Fibroblast of skin of left quadriceps (primary cell): ENCODE data around the gene ARID5B.
"Not testable (repeated sequence)": the region's sequence is repeated elsewhere in the genome, so short reads cannot be mapped to it uniquely, and the experiment has no call there.

ENCODE experiments used
- DNase-seq, 2 experiments: peaks; one replicate each; pipeline ENCODE4 v3.0.0-alpha.2; 2013; ENCODE audit warnings: low read depth in 2 of 2

ARID5B gene, protein sequence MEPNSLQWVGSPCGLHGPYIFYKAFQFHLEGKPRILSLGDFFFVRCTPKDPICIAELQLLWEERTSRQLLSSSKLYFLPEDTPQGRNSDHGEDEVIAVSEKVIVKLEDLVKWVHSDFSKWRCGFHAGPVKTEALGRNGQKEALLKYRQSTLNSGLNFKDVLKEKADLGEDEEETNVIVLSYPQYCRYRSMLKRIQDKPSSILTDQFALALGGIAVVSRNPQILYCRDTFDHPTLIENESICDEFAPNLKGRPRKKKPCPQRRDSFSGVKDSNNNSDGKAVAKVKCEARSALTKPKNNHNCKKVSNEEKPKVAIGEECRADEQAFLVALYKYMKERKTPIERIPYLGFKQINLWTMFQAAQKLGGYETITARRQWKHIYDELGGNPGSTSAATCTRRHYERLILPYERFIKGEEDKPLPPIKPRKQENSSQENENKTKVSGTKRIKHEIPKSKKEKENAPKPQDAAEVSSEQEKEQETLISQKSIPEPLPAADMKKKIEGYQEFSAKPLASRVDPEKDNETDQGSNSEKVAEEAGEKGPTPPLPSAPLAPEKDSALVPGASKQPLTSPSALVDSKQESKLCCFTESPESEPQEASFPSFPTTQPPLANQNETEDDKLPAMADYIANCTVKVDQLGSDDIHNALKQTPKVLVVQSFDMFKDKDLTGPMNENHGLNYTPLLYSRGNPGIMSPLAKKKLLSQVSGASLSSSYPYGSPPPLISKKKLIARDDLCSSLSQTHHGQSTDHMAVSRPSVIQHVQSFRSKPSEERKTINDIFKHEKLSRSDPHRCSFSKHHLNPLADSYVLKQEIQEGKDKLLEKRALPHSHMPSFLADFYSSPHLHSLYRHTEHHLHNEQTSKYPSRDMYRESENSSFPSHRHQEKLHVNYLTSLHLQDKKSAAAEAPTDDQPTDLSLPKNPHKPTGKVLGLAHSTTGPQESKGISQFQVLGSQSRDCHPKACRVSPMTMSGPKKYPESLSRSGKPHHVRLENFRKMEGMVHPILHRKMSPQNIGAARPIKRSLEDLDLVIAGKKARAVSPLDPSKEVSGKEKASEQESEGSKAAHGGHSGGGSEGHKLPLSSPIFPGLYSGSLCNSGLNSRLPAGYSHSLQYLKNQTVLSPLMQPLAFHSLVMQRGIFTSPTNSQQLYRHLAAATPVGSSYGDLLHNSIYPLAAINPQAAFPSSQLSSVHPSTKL

DNA sequence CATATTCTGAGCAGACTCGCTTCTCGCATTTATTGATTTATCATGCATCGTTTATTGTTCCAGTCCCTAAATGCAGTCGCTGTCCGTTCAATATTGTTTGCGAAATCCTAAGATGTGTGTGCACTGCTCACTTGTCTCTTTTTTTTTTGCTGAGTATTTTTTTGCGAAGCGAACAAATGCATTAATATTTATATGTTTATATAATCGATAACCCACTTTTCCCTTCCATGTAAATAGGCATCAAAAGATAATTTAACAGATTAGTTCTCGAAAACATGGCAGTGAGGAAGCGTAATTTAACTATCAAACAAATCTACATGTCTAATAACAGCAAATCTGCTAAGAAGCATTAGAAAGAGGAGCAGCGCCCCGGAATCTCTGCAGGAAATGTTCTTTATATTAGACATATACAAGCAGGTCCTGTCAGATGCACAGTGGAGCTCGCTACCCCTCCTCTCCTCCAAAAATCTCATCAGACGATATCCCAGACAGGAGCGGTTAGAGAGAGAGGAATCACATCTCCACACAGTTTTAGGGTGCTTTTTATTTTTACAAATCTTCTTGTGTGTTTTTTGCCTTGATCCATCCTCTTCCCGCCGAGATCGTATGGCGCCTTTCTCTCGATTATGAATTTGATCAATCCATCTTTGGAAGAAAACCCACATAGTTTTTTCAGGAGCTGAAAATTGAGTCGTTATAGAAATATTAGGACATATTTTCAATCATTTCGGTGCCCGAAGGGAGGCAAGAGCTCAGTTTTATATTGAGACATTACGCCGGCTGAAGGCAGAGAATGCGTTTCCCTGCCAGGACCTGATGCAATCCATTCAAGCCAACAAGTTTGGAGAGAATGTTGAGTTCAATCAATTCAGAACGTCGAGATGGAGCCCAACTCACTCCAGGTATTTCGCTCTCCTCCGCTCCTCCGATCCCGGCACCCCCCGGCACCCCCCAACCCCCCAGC is at the start of gene ARID5B:
Gene ARID5B, plus strand, starts transcription at position 871 of the 964 bp plus-strand sequence. Its CDS starts 11 bp downstream, at position 882.
- peak; percentile 60 to 69 for DNase-seq

- DNase-seq, result no peak
These were observed 49.2 kb upstream of the ARID5B start for GRCh38 chr10:61852261-61852660.

DNA sequence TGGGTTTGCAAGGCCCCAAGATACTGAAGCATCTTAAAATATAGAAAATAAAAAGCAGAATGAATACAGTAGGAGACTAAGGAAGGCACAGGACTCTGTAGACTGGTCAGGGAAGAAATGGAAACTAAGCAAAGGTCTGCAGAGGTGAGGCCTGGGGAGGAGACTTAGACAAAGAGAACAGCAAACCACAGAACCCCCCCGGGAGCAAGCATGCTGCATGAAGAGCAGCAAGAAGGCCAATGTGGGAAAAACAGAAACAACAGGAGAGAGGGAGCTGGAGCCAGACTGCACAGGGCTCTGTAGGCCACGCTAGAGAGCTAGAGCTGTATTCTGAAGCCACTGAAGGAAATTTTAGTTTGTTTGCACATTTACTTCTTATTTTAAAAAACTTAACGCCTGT is 45.7 kb upstream of the ARID5B start:
- no peak for DNase-seq

- DNase-seq, result no peak
These were observed 43.8 kb upstream of the ARID5B start for GRCh38 chr10:61857746-61858145.

DNA sequence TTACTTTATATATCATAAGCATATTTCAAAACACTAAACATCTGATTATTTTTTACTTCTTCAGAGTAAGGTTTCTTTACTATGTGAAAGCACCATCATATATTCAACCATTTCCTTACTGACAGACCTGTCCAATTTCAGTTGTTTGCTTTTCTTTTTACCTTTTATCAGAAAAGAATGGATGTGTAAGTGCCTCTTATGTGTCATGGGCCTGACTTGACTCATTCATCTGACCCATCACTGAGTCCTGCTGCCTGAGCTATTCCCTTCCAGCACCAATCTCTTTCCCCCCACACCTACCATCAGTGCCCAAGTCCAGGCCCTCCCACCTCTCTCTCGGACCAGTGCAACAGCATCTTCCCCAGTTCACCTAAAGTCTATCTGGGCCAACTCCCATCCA is 41.7 kb upstream of the ARID5B start:
- DNase-seq, result no peak

GRCh38 chr10:61860964-61861758 is 40.3 kb upstream of the ARID5B start:
- DNase-seq, result no peak

GRCh38 chr10:61863981-61864380 is 37.5 kb upstream of the ARID5B start:
- DNase-seq, result no peak

DNA sequence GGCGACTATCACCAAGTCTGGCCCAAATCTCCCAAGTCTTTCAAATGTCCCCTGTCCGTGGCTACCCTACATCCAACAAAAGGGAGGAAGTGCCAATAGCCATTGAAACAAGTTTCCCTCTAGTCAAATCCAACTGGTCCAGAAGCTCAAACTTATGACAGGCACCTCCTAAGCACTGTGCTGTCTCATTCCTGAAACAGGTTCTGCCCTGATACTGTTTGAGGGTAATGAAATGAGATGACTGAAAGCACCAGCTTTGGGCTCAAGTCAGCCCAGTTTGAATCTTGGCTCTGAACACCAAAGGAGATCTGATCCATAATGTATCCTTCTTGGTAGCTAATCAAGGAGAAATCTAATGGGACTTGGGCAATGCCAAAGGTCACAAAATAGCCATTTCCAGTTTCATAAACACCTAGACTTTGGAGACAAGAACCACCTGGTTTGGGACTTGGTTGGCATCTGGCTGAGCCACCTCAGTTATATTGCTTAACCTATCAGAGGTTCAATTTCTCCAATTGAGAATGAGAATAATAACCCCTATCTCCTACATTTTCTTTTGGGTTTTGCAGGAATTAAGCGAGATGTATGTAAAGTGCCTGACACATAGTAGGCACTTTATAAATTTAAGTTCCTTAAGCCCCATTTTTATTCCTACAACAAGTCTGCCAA is 34.7 kb upstream of the ARID5B start:
- DNase-seq, result no peak

DNA sequence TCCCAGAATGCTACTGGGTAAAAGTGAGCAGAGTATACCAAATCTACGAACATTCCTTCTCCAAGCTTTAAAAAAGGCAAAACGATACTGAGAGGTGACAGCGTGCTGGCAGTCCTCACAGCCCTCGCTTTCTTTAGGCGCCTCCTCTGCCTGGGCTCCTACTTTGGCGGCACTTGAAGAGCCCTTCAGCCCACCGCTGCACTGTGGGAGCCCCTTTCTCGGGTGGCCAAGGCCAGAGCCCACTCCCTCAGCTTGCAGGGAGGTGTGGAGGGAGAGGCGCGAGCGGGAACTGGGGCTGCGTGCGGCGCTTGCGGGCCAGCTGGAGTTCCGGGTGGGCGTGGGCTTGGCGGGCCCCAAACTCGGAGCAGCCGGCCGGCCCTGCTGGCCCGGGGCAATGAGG is 34.1 kb upstream of the ARID5B start:
- not testable (repeated sequence) for DNase-seq

- DNase-seq, result not testable (repeated sequence)
These were observed 33.7 kb upstream of the ARID5B start for GRCh38 chr10:61867817-61868216.

DNA sequence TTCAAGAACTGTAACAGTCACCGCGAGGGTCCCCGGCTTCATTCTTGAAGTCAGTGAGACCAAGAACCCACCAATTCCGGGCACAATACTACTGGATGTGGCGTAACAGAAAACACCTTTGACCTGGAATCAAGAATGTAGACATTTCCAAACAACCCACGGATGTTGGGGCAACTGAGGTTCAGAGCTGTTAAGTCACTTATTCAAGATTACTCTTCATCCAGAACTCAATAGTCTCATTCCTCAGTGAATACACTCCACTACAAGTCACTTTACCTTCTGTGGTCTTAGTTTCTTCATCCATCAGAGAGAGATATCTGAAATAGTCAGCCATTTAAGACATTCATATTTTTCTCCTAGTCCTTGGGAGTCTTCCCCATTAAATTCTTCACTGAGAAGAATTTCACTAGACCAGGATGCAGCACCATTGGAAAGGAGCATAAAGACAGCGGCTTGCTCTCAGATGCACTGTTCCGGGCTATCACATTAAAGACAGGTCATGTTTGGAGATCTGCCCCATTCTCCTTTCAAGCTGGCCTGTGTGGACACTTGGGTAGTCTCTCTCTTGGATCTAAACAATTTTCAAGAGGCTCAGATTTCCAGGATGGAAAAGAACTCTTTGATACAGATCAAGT is 32.3 kb upstream of the ARID5B start:
- no peak for DNase-seq

- DNase-seq, result peak; percentile 78 to 82
These were observed 31.5 kb upstream of the ARID5B start for GRCh38 chr10:61869774-61870525.

DNA sequence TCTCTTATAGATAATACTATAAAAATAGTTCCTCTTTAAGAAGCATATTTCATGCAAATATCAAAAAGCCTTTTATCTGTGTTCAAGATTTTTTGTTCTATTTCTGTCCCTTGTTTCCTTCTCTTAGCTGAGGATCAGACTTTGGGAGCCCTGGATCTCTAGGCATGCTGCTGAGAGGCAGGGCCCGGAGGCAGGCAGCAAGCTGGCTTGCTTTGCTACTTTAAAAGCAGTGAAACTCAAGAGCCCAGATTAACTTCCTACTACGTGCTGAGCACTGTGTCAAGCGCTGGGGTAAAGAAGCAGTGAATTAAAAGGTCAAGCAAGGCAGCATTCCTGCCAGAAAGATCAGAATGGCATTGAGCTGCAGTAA is 31.0 kb upstream of the ARID5B start:
- no peak for DNase-seq

DNA sequence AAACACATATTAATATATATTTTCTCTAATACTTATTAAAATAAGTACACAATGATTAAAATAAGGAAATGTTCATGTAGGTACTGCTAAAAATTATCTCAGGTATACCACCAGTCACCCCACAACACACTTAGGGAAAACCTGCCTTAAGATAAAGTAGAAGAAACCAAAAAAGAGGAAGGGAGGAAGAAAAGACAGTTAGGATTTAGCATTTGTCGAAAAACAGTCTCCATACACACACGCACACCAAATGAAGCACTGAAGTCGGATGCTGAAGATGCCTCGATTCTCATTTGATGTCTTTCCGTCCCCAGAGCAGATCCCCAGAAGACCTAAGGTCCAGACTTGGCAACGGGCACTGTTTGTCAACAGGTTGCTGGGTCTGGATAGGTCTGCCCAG is 30.0 kb upstream of the ARID5B start:
- no peak for DNase-seq

DNA sequence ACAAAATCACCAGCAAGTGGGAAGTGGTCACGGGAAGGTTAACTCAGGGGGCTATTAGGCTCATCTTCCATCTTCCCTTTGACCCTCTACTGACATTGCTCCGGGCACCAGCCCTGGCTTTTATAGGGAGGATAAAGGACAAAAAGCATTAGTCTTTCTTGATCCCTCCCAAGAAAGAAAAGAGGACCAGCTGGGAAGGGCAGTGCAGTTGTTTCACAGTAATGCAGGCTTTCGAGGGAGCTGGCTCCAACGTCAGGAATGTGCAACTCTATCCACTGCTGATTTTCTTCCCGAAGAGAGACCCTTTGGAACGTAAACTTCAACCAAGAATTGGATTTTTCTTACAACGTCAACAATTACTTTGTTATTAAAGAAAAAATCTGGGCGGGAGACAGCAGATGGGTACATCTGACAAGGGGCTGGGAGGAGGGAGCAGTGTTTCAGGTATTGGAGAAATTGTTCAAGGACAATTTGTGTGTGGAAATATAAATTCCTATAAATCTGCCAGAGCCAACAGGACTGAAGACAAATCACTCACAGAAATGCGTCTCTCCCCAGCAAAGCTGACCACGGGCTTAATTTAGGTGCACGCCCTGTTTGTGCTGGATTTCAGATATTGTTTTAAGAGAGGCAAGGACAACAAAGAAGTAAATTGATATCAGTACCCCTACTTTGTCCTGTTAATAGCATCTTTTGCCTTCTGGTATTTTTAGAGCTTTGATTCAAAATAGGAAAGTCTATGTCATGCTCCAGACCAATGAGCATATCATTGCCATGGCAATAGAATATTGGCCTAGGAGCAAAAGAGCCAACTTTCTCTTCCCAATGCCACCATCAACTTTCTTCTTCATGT is 23.4 kb upstream of the ARID5B start:
- no peak for DNase-seq

DNA sequence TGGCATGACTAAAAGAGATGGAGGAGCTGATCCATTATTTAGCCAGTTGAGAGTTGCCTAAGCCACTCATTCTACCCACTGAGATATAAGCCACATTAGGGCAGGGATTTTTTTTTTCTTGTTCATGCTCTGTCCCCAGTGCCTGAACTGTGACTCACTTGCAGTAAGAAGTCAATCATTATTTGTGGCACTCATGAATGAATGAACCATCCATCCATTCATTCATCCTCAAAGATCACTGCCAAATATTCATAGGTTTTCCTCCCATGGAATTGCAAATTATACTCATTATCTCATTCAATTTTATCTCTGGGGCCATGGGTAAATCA is 22.8 kb upstream of the ARID5B start:
- no peak for DNase-seq

- DNase-seq, result no peak
These were observed 18.7 kb upstream of the ARID5B start for GRCh38 chr10:61882621-61883370.
